Measurements from ENCODE around the gene SLC39A3. TPM values are rescaled to one million over a fixed set of nuclear protein-coding genes. Genes with fewer than 3 reads are reported as not detected.

SLC39A3 gene
- total RNA-seq, 2 donors from 2014 or later: 19.5 to 22.0 TPM

DNA sequence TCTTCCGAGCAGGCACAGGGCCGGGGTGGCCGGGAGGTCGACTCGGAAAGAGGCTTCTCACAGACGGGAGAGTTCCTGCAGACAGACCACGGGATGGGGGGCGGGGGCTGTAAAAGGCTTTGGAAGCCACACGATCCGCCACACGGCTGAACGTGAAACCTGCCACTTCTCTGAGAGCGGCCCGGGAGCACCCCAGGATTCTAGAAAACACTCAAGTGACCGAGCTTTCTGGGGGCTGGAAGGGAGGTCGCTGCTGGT is 15.6 kb upstream of the SLC39A3 start:
- DNase-seq (ENCODE audit: low spot score): no peak
- intact Hi-C loops (cut with DNase I): no loop called here

DNA sequence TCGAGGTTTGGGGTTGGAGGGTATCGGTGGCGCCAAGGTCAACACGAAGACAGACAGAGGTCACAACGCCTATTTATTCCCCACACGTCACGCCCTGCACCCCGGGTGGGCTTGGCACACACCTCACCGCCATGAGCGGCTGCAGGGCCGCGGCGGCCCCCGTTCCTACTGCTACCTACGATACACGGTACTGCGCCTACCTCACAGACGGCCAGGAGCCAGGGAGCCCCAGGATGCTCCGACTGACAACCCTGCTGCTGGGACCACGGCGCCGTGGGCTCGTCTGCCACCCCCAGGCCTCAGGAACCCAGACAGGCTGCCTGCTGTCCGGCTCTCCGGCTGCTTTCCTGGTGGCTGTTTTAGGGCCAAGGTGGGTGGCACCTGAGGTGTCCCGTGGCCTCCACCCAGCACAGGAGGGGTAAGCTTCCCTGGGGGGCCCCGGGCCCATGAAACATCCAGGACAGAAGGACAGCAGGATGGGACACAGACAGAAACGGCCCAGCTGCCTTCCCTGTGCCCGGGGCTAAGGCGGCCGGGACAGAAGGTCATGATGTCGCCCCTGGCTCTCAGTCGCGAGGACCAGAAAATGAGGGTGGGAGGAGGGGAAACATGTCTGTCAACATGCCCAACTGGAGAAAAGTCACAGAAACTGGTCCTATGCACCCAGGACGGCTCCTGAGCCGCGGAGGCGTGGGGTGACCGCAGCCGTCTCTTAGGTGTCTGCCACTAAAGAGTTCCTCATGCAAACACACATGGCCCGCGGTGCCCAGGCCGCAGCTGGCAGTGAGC is 15.0 kb upstream of the SLC39A3 start:
- DNase-seq (ENCODE audit: low spot score): no peak
- intact Hi-C loops (cut with DNase I): no loop called here

- intact Hi-C loops (cut with DNase I): no loop called here
- no peak for DNase-seq (ENCODE audit: low spot score)
Measured at GRCh38 chr19:2751438-2751830, 11.6 kb upstream of the SLC39A3 start.

DNA sequence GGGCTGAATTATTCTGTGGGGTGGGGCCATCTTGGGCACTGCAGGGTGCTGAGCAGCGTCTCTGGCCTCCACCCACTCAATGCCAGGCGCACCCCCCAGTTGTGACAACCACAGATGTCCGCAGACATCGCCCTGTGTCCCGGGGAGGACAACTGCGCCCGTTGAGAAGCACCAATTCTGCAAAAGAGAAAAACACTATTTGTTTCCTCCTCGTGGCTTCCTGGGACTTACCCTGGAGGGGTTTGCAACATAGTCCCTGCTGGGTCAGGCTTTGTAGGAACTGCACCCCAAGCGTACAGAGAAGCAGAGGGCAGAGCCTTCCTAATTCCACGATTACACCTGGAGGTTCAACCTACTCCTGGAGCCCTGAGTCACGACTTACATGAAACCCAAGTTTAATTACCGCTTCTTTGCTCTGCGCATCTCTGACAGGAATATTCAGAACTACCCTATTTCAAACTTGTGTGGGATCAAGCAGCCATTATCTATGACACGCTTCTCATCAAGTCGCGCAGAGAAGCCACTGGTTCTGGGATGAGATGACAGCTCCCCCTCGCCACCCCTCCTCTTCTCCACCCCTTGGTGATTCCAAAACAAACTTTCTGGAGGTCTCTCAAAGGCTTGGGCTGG is 11.1 kb upstream of the SLC39A3 start:
- intact Hi-C loops (cut with DNase I): no loop called here

GRCh38 chr19:2747349-2747748 is 7.5 kb upstream of the SLC39A3 start:
- intact Hi-C loops (cut with DNase I): no loop called here

More for the DNA sequence above, 11.1 kb upstream of the SLC39A3 start:
- DNase-seq (ENCODE audit: low spot score): no peak

GRCh38 chr19:2744113-2744512 is 4.3 kb upstream of the SLC39A3 start:
- no peak for DNase-seq (ENCODE audit: low spot score)
- intact Hi-C loops (cut with DNase I): no loop called here

More at GRCh38 chr19:2747349-2747748, 7.5 kb upstream of the SLC39A3 start:
- DNase-seq (ENCODE audit: low spot score): no peak

- DNase-seq (ENCODE audit: low spot score): no peak
- intact Hi-C loops (cut with DNase I): loop anchor here in 1 of 2 donors (2.0 kb wide), 1 partner anchor 92 kb away; no protein-coding TSS in a partner anchor
Measured at GRCh38 chr19:2743099-2743498, 3.3 kb upstream of the SLC39A3 start.

DNA sequence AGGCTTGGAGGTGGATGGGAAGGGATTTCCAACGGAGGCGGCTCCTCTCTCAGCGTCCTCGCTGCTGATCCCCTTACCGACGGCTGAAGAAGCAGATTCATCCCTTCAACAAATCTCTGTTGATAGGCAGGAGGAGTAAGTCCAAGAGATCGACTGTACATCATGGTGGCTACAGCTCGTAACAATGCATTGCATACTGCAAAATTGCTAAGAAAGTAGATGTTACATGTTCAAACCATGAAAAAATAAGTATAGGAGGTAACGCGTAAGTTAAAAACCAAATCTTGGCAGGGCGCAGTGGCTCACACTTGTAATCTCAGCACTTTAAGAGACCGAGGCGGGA is 468 bp upstream of the SLC39A3 start:
- intact Hi-C loops (cut with DNase I): no loop called here
- no peak for DNase-seq (ENCODE audit: low spot score)

DNA sequence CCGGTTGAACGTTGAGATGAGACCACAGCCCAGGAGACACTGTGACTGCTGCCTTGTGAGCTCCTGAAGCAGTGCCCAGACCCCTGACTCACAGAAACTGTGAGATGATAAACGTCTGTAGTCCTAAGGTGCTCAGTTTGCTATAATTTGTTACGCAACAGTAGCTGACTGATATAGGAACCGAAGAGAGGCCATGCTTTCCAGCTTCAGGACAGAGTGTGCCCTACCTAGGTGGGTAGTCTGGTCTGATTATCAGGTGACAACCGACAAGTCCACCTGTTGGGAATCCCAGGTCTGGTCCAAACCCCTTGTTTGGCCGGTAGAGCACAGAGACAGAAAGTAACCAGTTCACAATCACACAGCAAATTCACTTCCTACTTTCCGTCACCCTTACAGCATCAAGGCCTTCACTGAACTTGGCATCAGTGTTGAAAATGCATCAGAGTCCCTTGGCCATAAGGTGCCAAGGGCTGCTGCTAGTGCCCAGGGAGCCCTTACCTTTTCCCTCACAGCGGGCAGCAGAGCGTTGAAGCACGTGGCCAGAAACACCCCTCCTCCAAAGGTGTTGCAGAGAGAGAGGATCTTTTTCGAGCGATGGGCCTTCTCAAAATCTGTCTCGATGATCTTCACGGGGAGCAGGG is 3.1 kb downstream of the SLC39A3 start:
- intact Hi-C loops (cut with DNase I): no loop called here
- DNase-seq (ENCODE audit: low spot score): no peak

GRCh38 chr19:2735374-2735773 is 4.4 kb downstream of the SLC39A3 start:
- intact Hi-C loops (cut with DNase I): no loop called here
- DNase-seq (ENCODE audit: low spot score): no peak

DNA sequence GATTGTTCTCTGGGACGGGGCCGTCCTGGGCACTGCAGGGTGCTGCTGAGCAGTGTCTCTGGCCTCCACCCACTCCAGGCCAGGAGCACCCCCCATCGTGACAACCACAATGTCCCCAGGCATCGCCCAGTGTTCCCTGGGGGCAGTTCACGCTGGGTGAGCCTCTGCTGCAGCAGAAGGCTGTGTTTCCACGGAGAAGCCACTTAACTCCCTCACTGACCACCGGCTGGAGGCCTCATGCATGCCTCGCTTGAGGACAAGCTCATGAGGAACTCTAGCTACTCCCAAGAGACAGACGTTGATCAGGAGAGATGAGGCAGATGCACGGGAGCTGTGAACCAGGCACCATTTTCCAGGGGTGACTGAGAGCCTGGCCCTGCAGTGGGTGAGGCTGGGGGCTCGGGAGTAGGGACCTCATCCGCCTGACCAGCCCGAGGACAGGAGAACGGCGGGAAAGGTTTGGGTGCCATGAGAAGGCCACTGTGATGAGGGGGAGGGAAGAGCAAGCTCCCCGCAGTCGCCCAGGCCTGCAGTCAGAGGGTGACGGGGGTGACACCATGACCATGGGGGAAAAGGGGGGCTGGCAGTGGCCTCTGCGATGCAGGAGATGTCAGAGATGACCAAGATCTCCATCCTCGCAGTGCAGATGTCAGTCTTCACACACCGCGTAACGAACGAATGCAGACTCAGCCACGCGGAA is 5.1 kb downstream of the SLC39A3 start:
- intact Hi-C loops (cut with DNase I): no loop called here
- DNase-seq (ENCODE audit: low spot score): no peak

- DNase-seq (ENCODE audit: low spot score): no peak
- intact Hi-C loops (cut with DNase I): no loop called here
Measured at GRCh38 chr19:2733930-2734588, 5.8 kb downstream of the SLC39A3 start.

DNA sequence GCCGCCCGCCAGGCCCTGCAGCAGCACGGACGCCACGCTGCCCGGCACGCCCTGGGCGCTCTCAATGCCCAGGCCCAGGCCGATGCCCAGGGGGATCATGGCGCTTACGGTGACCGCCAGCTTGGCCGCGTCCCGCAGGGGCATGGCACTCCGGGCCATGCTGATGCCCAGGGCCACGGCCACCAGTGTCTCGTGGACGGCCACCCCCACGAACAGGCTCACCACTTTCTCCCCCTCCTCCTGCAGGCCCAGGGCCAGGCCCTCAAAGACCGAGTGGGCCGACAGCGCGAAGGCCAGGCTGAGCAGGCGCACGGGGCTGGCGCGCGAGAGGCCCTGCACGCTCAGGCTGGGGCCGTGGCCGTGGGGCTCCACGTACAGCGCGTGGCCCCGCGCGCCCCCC is 6.9 kb downstream of the SLC39A3 start:
- no peak for DNase-seq (ENCODE audit: low spot score)
- intact Hi-C loops (cut with DNase I): no loop called here

DNA sequence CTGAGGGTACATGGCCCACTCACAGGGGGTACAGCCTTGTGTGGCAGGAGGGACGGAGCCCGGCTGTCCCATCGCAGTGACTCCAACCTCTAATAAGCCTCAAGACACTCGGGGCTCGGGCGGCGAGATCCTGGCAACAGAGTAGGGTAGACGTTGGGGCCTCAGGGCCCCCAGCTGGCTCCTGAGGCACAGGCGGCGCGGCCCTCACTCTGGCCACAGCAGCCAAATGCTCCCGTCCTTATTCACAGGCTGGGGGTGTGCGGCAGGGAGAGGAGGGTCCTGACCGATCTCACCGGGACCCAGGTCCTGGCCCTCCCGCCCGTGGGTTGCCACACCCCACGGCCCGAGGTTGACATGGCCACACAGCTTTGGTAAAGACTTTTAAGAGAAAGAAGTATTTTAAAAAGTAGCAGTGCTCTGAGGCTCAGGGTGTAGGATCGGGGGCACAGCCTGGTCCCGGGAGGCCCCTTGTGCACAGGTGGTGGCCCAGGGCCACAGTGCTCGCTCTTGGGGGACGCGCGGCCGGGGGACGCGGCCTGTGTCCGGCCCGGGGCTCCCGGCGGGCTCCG is 7.6 kb downstream of the SLC39A3 start:
- no peak for DNase-seq (ENCODE audit: low spot score)
- intact Hi-C loops (cut with DNase I): no loop called here

DNA sequence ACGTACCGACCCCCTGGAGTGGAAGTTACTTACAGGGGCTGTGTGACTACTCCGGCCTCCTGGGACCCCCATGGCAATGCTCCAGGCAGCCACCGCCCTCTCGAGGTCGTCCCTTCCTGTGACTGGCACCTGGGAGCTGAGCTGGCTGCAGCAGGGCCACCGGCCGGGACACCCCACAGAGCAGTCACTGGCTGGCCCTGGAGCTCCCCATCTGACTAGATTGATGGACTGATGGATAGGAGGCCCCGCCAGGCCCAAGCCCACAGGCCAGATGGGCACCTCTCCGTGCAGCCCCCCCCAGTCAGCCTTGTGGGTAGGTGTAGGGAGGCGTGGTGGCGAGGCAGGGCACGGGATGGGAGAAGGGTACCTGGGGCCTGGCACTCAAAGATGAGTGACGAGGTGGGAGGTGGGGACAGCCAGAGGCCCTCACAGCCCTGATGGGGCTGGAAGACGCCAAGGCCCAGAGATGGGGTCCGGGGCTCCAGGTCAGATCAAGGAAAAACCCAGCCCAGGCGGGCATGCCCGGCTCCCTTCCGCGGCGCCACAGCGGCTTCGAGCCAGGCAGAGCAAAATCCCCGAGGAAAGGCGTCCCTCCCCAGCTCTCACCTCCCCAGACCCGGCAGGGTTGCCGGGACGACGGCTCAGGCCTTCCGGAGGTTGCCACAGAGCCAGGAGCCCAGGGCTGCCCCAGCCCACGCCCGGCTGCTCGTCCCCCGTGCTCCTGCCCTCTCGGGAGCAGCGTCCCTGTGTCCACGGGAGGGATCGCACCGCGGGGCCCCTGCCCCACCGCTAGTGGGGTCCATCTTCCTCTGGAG is 8.4 kb downstream of the SLC39A3 start:
- no peak for DNase-seq (ENCODE audit: low spot score)
- intact Hi-C loops (cut with DNase I): no loop called here

DNA sequence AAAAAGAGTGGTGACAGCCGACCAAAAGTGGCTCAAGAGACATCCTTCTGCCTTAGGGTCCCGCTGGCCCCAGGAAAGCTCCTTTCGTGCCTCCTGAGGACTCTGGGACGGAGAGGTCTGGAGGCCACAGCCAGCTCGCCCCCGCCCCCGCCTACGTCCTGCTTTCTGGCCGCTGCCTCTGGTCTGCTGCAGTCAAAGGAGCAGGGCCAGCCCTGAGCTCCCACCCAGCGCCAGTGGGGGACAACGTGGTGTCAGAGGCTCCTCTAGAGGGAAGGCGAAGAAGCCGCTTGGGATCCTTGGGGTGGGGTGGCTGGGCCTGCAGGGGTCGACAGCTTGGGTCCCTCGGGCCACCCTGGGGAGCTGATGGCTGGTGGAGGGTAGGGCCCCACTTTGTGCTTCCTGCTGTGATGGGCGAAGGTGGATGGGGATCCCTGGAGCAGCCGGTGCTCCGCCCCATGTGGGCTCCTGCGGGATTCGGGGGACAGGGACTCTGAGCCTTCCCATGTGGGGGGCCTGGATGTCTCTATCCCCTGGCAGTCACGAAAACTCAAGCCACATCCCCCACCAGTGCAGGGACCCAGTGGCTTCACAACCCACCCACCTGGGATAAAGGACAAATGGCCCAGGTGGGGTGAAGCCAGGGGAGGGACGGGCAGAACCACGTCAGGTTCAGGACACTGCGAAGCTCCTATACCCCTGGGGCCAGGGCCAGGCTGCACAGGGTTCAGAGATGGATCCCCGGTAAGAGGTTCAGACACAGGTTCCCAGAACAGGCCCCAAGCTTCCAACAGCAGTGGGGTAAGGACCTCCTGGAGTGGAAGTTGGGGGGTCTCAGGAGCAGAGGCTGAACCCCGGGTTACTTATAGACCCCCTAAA is 9.6 kb downstream of the SLC39A3 start:
- DNase-seq (ENCODE audit: low spot score): no peak
- intact Hi-C loops (cut with DNase I): no loop called here

- intact Hi-C loops (cut with DNase I): no loop called here
- DNase-seq (ENCODE audit: low spot score): no peak
Measured at GRCh38 chr19:2728783-2729387, 10.9 kb downstream of the SLC39A3 start.

DNA sequence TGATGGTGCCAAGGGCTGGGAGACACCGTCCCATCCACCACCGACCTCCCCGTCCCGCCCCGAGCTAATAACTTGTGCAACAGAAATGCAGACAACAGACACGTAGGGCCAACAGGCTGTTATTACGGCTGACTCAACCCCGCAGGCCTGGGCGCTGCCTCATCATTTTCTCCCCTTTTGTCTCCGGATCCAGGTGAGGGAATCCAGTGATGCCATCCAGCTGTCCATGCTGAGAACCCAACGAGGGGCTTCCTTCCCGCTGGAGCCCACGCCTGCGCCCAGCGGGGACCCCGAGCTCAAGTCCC is 12.2 kb downstream of the SLC39A3 start:
- no peak for DNase-seq (ENCODE audit: low spot score)
- intact Hi-C loops (cut with DNase I): no loop called here

Measured in posterior vena cava (tissue), 2 donors.